Peyer's patch (tissue), 4 donors: ENCODE measurements around the gene CNTNAP2. TPM values are rescaled to one million over a fixed set of nuclear protein-coding genes. Genes with fewer than 3 reads are reported as not detected.

Experiments
- DNase-seq, 3 donors: peaks; one replicate each; pipeline ENCODE4 v3.0.0-alpha.2; 2017 to 2019
- H3K27ac ChIP-seq, 4 donors: fragments of 200-600 bp; sonication (generic); one replicate each; pipeline ENCODE4 v1.5.1; 2016 to 2019
- H3K27me3 ChIP-seq, 2 donors: fragments of 200-600 bp; sonication (generic); one replicate each; pipeline ENCODE4 v1.5.1; 2019
- H3K36me3 ChIP-seq, 3 donors: fragments of 200-600 bp; sonication (generic); one replicate each; pipeline ENCODE4 v1.5.1; 2016 to 2019
- H3K4me1 ChIP-seq, 4 donors: fragments of 200-600 bp; sonication (generic); one replicate each; pipeline ENCODE4 v1.5.1; 2016 to 2019
- H3K4me3 ChIP-seq, 4 donors: fragments of 200-600 bp; sonication (generic); 1 replicate in 3 of 4; 2 replicates in 1 of 4; pipeline ENCODE4 v1.5.1; 2016 to 2019; ENCODE audit warnings: mild to moderate bottlenecking in 1 of 4
- H3K9me3 ChIP-seq, 4 donors: fragments of 200-600 bp; sonication (generic); one replicate each; pipeline ENCODE4 v1.5.1; 2016 to 2019; ENCODE audit warnings: mild to moderate bottlenecking in 1 of 4
- POLR2A ChIP-seq, 2 donors: fragments of 450-650 bp; IDR thresholded peaks; one replicate each; pipeline ENCODE4 v1.5.1; 2017; ENCODE audit warnings: antibody characterized with exemption in 2 of 2, mild to moderate bottlenecking in 2 of 2, moderate library complexity in 2 of 2
- total RNA-seq, 4 donors: library from RNA; depleted of rRNA; stranded (reverse); fragments of >200 nt; gene quantifications; one replicate each; pipeline ENCODE4 v1.1.0, GENCODE V29; 2016
- TF ChIP-seq, protein P1 (sequence below), 6 experiments: fragments of 450-650 bp in 4 of 6; fragments of 200-600 bp in 2 of 6; sonication (generic) in 1 of 6; IDR thresholded peaks; one replicate each; pipeline ENCODE4 v1.5.1; 2017 to 2019; ENCODE audit warnings: antibody characterized with exemption in 6 of 6, mild to moderate bottlenecking in 3 of 6, moderate library complexity in 1 of 6

The CNTNAP2 gene
- total RNA-seq, 4 donors from 2014 or later, result 1.5 to 4.9 (median 3.6) TPM

- Histone ChIP-seq H3K27ac (no peak overlapping the region), H3K36me3 (no peaks in the 10 kb centered on the region), H3K9me3 (peaks cover 0 to 4% (median 0%) of the 10 kb centered on the region in 4 donors), H3K4me1 (no peaks in the 10 kb centered on the region), H3K4me3 (no peak overlapping the region), H3K27me3 (no peaks in the 10 kb centered on the region)
- no peak for TF ChIP-seq POLR2A (IDR thresholded peaks at IDR 0.05)
- TF ChIP-seq, protein P1, sequence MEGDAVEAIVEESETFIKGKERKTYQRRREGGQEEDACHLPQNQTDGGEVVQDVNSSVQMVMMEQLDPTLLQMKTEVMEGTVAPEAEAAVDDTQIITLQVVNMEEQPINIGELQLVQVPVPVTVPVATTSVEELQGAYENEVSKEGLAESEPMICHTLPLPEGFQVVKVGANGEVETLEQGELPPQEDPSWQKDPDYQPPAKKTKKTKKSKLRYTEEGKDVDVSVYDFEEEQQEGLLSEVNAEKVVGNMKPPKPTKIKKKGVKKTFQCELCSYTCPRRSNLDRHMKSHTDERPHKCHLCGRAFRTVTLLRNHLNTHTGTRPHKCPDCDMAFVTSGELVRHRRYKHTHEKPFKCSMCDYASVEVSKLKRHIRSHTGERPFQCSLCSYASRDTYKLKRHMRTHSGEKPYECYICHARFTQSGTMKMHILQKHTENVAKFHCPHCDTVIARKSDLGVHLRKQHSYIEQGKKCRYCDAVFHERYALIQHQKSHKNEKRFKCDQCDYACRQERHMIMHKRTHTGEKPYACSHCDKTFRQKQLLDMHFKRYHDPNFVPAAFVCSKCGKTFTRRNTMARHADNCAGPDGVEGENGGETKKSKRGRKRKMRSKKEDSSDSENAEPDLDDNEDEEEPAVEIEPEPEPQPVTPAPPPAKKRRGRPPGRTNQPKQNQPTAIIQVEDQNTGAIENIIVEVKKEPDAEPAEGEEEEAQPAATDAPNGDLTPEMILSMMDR (IDR thresholded peaks at IDR 0.05), result no peak
- DNase-seq, result no peak
Observed at GRCh38 chr7:146626912-146627311, 510.3 kb downstream of the CNTNAP2 start.

GRCh38 chr7:146635205-146636032 lies 518.8 kb downstream of the CNTNAP2 start:
- Histone ChIP-seq H3K4me1 (no peaks in the 10 kb centered on the region), H3K27me3 (no peaks in the 10 kb centered on the region), H3K36me3 (no peaks in the 10 kb centered on the region), H3K27ac (no peak overlapping the region), H3K9me3 (no peaks in the 10 kb centered on the region), H3K4me3 (no peak overlapping the region)
- TF ChIP-seq, protein P1 (IDR thresholded peaks at IDR 0.05), result no peak
- no peak for TF ChIP-seq POLR2A (IDR thresholded peaks at IDR 0.05)
- no peak for DNase-seq

DNA sequence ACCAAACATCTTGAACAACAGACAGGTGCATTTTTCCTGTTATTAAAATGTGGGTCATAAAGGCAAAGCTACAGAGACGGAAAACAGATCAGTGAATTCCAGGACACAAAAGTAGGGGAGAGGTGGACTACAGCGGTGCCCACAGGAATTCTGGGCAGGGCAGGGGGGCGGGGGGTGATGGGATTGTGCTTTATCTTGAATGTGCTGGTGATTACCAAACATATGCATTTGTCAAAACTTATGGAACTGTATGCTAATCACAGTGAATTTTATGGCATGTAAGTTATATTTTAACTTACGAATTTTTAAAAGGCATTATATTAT lies 519.4 kb downstream of the CNTNAP2 start:
- DNase-seq, result no peak
- H3K27ac ChIP-seq, result no peak overlapping the region
- H3K4me3 ChIP-seq, result no peak overlapping the region
- H3K9me3 ChIP-seq, result no peaks in the 10 kb centered on the region
- TF ChIP-seq, protein P1 (IDR thresholded peaks at IDR 0.05), result no peak
- no peak for TF ChIP-seq POLR2A (IDR thresholded peaks at IDR 0.05)
- no peaks in the 10 kb centered on the region for H3K27me3 ChIP-seq
- no peaks in the 10 kb centered on the region for H3K4me1 ChIP-seq
- H3K36me3 ChIP-seq, result no peaks in the 10 kb centered on the region

DNA sequence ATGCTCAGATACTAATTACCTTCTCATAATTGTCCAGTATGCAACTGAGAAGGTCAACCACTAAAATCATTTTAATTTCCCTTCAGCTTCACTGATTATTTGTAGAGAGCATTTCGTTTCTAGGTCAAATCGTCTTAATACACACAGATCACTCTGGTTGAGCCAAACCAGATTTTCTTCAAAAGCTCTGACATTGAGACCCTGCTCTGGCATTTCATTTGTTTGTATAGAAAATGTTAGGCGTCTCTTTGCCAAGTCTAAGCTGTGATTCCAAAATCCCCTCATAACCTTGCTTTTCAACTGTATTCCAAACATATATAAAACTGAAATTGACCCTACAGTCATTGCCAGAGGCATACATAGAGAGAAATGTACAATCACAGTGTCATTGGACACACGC lies 520.0 kb downstream of the CNTNAP2 start:
- TF ChIP-seq, protein P1 (IDR thresholded peaks at IDR 0.05), result no peak
- no peak for TF ChIP-seq POLR2A (IDR thresholded peaks at IDR 0.05)
- no peak for DNase-seq
- H3K36me3 ChIP-seq, result no peaks in the 10 kb centered on the region
- H3K4me1 ChIP-seq, result no peaks in the 10 kb centered on the region
- no peak overlapping the region for H3K4me3 ChIP-seq
- no peaks in the 10 kb centered on the region for H3K27me3 ChIP-seq
- H3K27ac ChIP-seq, result no peak overlapping the region
- no peaks in the 10 kb centered on the region for H3K9me3 ChIP-seq

GRCh38 chr7:146639291-146639690 lies 522.7 kb downstream of the CNTNAP2 start:
- H3K4me3 ChIP-seq, result no peak overlapping the region
- DNase-seq, result no peak
- H3K27me3 ChIP-seq, result no peaks in the 10 kb centered on the region
- H3K4me1 ChIP-seq, result no peaks in the 10 kb centered on the region
- H3K36me3 ChIP-seq, result no peaks in the 10 kb centered on the region
- H3K27ac ChIP-seq, result no peak overlapping the region
- no peaks in the 10 kb centered on the region for H3K9me3 ChIP-seq
- TF ChIP-seq POLR2A (IDR thresholded peaks at IDR 0.05), result no peak

GRCh38 chr7:146641491-146641890 lies 524.9 kb downstream of the CNTNAP2 start:
- DNase-seq, result no peak
- no peak for TF ChIP-seq POLR2A (IDR thresholded peaks at IDR 0.05)
- Histone ChIP-seq H3K27ac (no peak overlapping the region), H3K36me3 (no peaks in the 10 kb centered on the region), H3K27me3 (no peaks in the 10 kb centered on the region), H3K4me3 (no peak overlapping the region), H3K4me1 (no peaks in the 10 kb centered on the region), H3K9me3 (no peaks in the 10 kb centered on the region)
